SK-N-SH treated with all-trans-retinoic acid at 6 μM for 48 hours (cell line): Measurements from ENCODE around the gene FCER2.

Experiments used
- ATAC-seq: fragments of 200-7000 bp; cut with Tn5 transposase; 3 replicates; pipeline ENCODE4 v1.9.1; 2020; ENCODE audit warnings: mild to moderate bottlenecking, moderate library complexity
- ARNTL ChIP-seq: fragments of 450-650 bp; formaldehyde crosslinking; IDR thresholded peaks from 2 replicates; pipeline ENCODE4 v1.5.0; 2020; ENCODE audit warnings: low read depth, mild to moderate bottlenecking, moderate library complexity, borderline replicate concordance
- BACH2 ChIP-seq: fragments of 250-450 bp; sonication (Bioruptor Pico); IDR thresholded peaks from 2 replicates; pipeline ENCODE4 v1.9.0; 2021; ENCODE audit warnings: mild to moderate bottlenecking, borderline replicate concordance
- CSDC2 ChIP-seq: fragments of 250-450 bp; sonication (Bioruptor Pico); IDR thresholded peaks from 2 replicates; pipeline ENCODE4 v1.5.0; 2020; ENCODE audit warnings: mild to moderate bottlenecking, moderate library complexity
- ESRRG ChIP-seq: fragments of 250-450 bp; sonication (Bioruptor Pico); IDR thresholded peaks from 2 replicates; pipeline ENCODE4 v1.6.1; 2021; ENCODE audit warnings: mild to moderate bottlenecking
- GLIS3 ChIP-seq: fragments of 250-450 bp; sonication (Bioruptor Pico); IDR thresholded peaks from 2 replicates; pipeline ENCODE4 v1.5.0; 2020; ENCODE audit warnings: mild to moderate bottlenecking, moderate library complexity
- ISL1 ChIP-seq: fragments of 250-450 bp; sonication (Bioruptor Pico); IDR thresholded peaks from 2 replicates; pipeline ENCODE4 v2.1.2; 2022; ENCODE audit warnings: mild to moderate bottlenecking, moderate library complexity
- OSR1 ChIP-seq: fragments of 250-450 bp; sonication (Bioruptor Pico); IDR thresholded peaks from 2 replicates; pipeline ENCODE4 v1.8.0; 2022; ENCODE audit warnings: moderate library complexity, mild to moderate bottlenecking, inconsistent platforms
- PATZ1 ChIP-seq: fragments of 250-450 bp; sonication (Bioruptor Pico); IDR thresholded peaks from 2 replicates; pipeline ENCODE4 v1.8.0; 2020; ENCODE audit warnings: mild to moderate bottlenecking, moderate library complexity, borderline replicate concordance
- POU6F1 ChIP-seq: fragments of 250-450 bp; sonication (Bioruptor Pico); IDR thresholded peaks from 2 replicates; pipeline ENCODE4 v1.8.0; 2021; ENCODE audit warnings: low read depth, mild to moderate bottlenecking, moderate library complexity, borderline replicate concordance
- RARB ChIP-seq: fragments of 250-450 bp; sonication (Bioruptor Pico); IDR thresholded peaks from 2 replicates; pipeline ENCODE4 v1.8.0; 2021; ENCODE audit warnings: mild to moderate bottlenecking, moderate library complexity
- SNAI2 ChIP-seq: fragments of 250-450 bp; sonication (Bioruptor Pico); IDR thresholded peaks from 2 replicates; pipeline ENCODE4 v1.5.0; 2020; ENCODE audit warnings: mild to moderate bottlenecking, moderate library complexity
- TCF4 ChIP-seq: fragments of 250-450 bp; sonication (Bioruptor Pico); IDR thresholded peaks from 2 replicates; pipeline ENCODE4 v1.8.0; 2021; ENCODE audit warnings: mild to moderate bottlenecking, moderate library complexity, borderline replicate concordance
- TOX ChIP-seq: fragments of 250-450 bp; sonication (Bioruptor Pico); IDR thresholded peaks from 2 replicates; pipeline ENCODE4 v1.8.0; 2021; ENCODE audit warnings: mild to moderate bottlenecking, moderate library complexity, borderline replicate concordance
- TSHZ2 ChIP-seq: fragments of 250-450 bp; sonication (Bioruptor Pico); IDR thresholded peaks from 2 replicates; pipeline ENCODE4 v1.5.0; 2020; ENCODE audit warnings: mild to moderate bottlenecking, moderate library complexity
- ZC3H10 ChIP-seq: fragments of 250-450 bp; sonication (Bioruptor Pico); IDR thresholded peaks from 2 replicates; pipeline ENCODE4 v1.5.1; 2021; ENCODE audit warnings: mild to moderate bottlenecking, moderate library complexity
- ZFP3 ChIP-seq: fragments of 250-450 bp; sonication (Bioruptor Pico); IDR thresholded peaks from 2 replicates; pipeline ENCODE4 v1.5.0; 2020; ENCODE audit warnings: mild to moderate bottlenecking, moderate library complexity
- ZFP30 ChIP-seq: fragments of 450-650 bp; formaldehyde crosslinking; IDR thresholded peaks from 2 replicates; pipeline ENCODE4 v1.5.0; 2022; ENCODE audit warnings: mild to moderate bottlenecking, moderate library complexity
- ZNF565 ChIP-seq: fragments of 450-650 bp; formaldehyde crosslinking; conservative IDR thresholded peaks from 2 replicates; pipeline ENCODE4 v1.5.0; 2020; ENCODE audit warnings: low read depth, mild to moderate bottlenecking, moderate library complexity
- ZNF70 ChIP-seq: fragments of 450-650 bp; formaldehyde crosslinking; IDR thresholded peaks from 2 replicates; pipeline ENCODE4 v1.5.0; 2020; ENCODE audit warnings: mild to moderate bottlenecking, moderate library complexity
- ZNF8 ChIP-seq: fragments of 450-650 bp; formaldehyde crosslinking; IDR thresholded peaks from 2 replicates; pipeline ENCODE4 v1.5.0; 2020; ENCODE audit warnings: mild to moderate bottlenecking, moderate library complexity
- TF ChIP-seq, protein P1 (sequence below): fragments of 250-450 bp; sonication (Bioruptor Pico); IDR thresholded peaks from 2 replicates; pipeline ENCODE4 v1.5.1; 2020; ENCODE audit warnings: low read depth, mild to moderate bottlenecking, moderate library complexity
- TF ChIP-seq, protein P2 (sequence below): fragments of 250-450 bp; sonication (Bioruptor Pico); IDR thresholded peaks from 2 replicates; pipeline ENCODE4 v1.5.1; 2021; ENCODE audit warnings: mild to moderate bottlenecking, moderate library complexity

Gene FCER2

DNA sequence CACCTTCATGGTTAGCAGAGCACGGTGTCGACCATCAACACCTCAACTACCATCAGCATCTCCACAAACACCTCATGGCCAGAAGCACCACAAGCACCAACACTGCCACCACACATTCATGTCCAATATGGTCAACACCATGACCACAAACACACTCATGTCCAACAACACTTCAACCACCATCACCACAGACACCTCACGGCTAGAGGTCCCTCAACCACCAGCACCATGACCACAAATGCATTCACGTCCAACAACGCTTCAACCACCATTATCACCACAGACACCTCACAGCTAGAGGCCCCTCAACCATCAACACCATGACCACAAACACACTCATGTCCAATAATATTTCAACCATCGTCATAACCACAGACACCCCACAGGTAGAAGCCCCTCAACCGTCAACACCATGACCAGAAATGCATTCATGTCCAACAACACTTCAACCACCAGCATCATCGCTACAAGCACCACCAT, 11.1 kb downstream of the FCER2 start:
- TF ChIP-seq, protein P1, sequence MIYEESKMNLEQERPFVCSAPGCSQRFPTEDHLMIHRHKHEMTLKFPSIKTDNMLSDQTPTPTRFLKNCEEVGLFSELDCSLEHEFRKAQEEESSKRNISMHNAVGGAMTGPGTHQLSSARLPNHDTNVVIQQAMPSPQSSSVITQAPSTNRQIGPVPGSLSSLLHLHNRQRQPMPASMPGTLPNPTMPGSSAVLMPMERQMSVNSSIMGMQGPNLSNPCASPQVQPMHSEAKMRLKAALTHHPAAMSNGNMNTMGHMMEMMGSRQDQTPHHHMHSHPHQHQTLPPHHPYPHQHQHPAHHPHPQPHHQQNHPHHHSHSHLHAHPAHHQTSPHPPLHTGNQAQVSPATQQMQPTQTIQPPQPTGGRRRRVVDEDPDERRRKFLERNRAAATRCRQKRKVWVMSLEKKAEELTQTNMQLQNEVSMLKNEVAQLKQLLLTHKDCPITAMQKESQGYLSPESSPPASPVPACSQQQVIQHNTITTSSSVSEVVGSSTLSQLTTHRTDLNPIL: no peak
- TF ChIP-seq GLIS3 (no peak), TOX (no peak), ISL1 (CRISPR knock-in tag) (no peak), OSR1 (CRISPR knock-in tag) (no peak), RARB (CRISPR knock-in tag) (no peak), ZNF565 (no peak)

DNA sequence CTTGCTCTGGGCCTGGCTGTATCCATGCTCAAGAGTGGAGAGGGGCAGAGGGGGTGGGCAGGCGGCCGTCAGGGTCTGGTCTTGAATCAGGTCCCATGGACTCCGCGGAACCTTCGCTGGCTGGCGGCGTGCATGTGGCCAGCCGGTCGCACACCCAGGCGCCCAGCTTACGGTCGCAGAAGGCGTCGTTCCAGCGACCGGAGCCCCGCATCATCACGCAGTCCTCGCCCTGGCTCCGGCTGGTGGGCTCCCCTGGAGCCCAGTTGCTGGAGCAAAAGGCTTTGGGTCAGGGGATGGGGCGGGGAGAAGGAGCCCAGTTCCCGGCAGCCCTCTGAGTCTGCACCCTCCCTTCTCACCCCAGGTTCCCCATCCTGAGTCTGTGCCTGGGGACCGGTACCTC, 12.8 kb downstream of the FCER2 start:
- no peak for ATAC-seq
- TF ChIP-seq ZFP30 (CRISPR knock-in tag) (no peak), ARNTL (CRISPR knock-in tag) (no peak), GLIS3 (no peak), RARB (CRISPR knock-in tag) (no peak), ZNF70 (no peak), ESRRG (CRISPR knock-in tag) (no peak), OSR1 (CRISPR knock-in tag) (no peak)
- TF ChIP-seq, protein P1: no peak

More for the DNA sequence above, 11.1 kb downstream of the FCER2 start:
- ATAC-seq: no peak

GRCh38 chr19:7687177-7687576, 14.8 kb downstream of the FCER2 start:
- TF ChIP-seq ZNF565 (no peak), RARB (CRISPR knock-in tag) (no peak), ZNF8 (CRISPR knock-in tag) (no peak), CSDC2 (CRISPR knock-in tag) (no peak), TCF4 (CRISPR knock-in tag) (no peak), ZC3H10 (no peak), ZFP3 (CRISPR knock-in tag) (no peak), TOX (no peak), PATZ1 (CRISPR knock-in tag) (no peak), ISL1 (CRISPR knock-in tag) (no peak), ZNF70 (no peak), OSR1 (CRISPR knock-in tag) (no peak), TSHZ2 (CRISPR knock-in tag) (no peak), BACH2 (no peak), POU6F1 (no peak), ESRRG (CRISPR knock-in tag) (no peak), SNAI2 (no peak)
- TF ChIP-seq, protein P2, sequence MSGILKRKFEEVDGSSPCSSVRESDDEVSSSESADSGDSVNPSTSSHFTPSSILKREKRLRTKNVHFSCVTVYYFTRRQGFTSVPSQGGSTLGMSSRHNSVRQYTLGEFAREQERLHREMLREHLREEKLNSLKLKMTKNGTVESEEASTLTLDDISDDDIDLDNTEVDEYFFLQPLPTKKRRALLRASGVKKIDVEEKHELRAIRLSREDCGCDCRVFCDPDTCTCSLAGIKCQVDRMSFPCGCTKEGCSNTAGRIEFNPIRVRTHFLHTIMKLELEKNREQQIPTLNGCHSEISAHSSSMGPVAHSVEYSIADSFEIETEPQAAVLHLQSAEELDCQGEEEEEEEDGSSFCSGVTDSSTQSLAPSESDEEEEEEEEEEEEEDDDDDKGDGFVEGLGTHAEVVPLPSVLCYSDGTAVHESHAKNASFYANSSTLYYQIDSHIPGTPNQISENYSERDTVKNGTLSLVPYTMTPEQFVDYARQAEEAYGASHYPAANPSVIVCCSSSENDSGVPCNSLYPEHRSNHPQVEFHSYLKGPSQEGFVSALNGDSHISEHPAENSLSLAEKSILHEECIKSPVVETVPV (CRISPR knock-in tag): no peak
- ATAC-seq: peak; percentile 27; the same call in 2 of the 3 replicates
